A549 (cell line): Measurements from ENCODE around the gene REC114.

ENCODE experiments used
- HOXB5 ChIP-seq: fragments of 250-450 bp; sonication (Bioruptor Pico); IDR thresholded peaks from 2 replicates; pipeline ENCODE4 v1.5.0; 2020; ENCODE audit warnings: mild to moderate bottlenecking, moderate library complexity
- JUNB ChIP-seq: fragments of >200 bp; sonication (Bioruptor Twin); formaldehyde crosslinking; IDR thresholded peaks from 2 replicates; pipeline ENCODE4 v1.6.1; 2016
- TF ChIP-seq, protein P1 (sequence below): fragments of >200 bp; sonication (Bioruptor Twin); formaldehyde crosslinking; IDR thresholded peaks from 3 replicates; pipeline ENCODE4 v1.5.1; 2016

GRCh38 chr15:73442421-73442820 is 543 bp upstream of the REC114 start:
- TF ChIP-seq, protein P1, sequence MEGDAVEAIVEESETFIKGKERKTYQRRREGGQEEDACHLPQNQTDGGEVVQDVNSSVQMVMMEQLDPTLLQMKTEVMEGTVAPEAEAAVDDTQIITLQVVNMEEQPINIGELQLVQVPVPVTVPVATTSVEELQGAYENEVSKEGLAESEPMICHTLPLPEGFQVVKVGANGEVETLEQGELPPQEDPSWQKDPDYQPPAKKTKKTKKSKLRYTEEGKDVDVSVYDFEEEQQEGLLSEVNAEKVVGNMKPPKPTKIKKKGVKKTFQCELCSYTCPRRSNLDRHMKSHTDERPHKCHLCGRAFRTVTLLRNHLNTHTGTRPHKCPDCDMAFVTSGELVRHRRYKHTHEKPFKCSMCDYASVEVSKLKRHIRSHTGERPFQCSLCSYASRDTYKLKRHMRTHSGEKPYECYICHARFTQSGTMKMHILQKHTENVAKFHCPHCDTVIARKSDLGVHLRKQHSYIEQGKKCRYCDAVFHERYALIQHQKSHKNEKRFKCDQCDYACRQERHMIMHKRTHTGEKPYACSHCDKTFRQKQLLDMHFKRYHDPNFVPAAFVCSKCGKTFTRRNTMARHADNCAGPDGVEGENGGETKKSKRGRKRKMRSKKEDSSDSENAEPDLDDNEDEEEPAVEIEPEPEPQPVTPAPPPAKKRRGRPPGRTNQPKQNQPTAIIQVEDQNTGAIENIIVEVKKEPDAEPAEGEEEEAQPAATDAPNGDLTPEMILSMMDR: no peak
- TF ChIP-seq HOXB5 (CRISPR knock-in tag) (no peak), JUNB (no peak)
